Gastroesophageal sphincter (tissue), 3 donors: ENCODE measurements around the gene SOX8.
"Not testable (repeated sequence)": the region's sequence is repeated elsewhere in the genome, so short reads cannot be mapped to it uniquely, and the experiment has no call there.

Experiments used
- CTCF ChIP-seq, 4 experiments: fragments of 200-600 bp in 2 of 4; fragments of 450-650 bp in 2 of 4; sonication (generic) in 1 of 4; IDR thresholded peaks; one replicate each; pipeline ENCODE4 v1.5.1; 2017 to 2019; ENCODE audit warnings: antibody characterized with exemption in 4 of 4, mild to moderate bottlenecking in 2 of 4, moderate library complexity in 2 of 4
- POLR2A ChIP-seq, 2 donors: fragments of 450-650 bp; IDR thresholded peaks; one replicate each; pipeline ENCODE4 v1.6.1; 2017; ENCODE audit warnings: antibody characterized with exemption in 2 of 2, mild to moderate bottlenecking in 2 of 2, moderate library complexity in 1 of 2
- POLR2AphosphoS5 ChIP-seq: sonication (generic); formaldehyde crosslinking; IDR thresholded peaks from one replicate; pipeline ENCODE4 v1.6.1; 2017; ENCODE audit warnings: antibody characterized with exemption

- not testable (repeated sequence) for TF ChIP-seq CTCF (IDR thresholded peaks at IDR 0.05); POLR2AphosphoS5; POLR2A (IDR thresholded peaks at IDR 0.05)
Observed at GRCh38 chr16:955766-956165, 25.8 kb upstream of the SOX8 start.
